SH-SY5Y (cell line): ENCODE results near the gene PPP1R16B.

Experiments used
- GATA2 ChIP-seq: IDR thresholded peaks from 2 replicates; pipeline ENCODE4 v1.6.1; 2011; ENCODE audit warnings: mild to moderate bottlenecking, low read depth, low read length
- GATA3 ChIP-seq: IDR thresholded peaks from 2 replicates; pipeline ENCODE4 v1.6.1; 2011; ENCODE audit warnings: low read depth, mild to moderate bottlenecking, low read length, moderate library complexity

DNA sequence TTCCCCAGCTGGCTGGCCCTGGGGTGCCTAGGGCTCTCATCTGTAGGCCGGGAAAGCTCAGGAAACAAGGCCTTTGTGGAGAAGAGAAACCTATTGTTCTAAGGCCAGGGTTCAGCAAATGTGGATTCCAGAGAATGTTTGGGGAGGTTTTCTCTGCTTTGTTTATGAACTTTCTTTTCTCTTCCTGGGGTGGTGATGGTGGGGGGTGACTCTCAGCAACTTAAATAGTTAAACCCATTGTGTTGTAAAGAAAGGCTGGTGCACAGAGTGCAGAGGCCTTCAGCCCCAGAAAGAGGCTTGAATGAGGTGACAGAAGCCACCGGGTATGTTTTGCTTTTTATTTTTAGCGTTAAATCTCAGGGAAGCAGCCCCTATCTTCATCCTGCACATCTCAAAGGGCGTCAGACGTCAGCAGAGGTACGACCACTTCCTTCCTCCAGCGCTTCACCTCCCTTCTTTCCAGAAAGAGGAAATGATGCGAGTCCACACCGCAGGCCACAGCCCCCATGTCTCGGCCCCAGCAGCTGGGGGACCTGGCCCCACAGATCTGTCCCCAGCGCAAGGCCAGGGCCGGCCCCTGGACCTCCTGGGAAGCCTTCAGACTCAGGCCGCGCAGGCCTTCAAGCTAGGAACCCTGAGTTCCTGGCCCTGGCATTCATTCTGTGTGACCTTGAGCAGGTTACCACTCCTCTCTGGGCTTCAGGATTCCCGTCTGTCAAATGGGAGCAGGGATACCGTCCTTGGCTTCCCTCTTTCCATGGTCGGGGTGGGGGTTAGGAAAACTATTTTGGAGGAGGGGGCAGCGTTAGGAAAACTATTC is 605 bp upstream of the PPP1R16B start:
- TF ChIP-seq GATA3 (no peak), GATA2 (no peak)
